ENCODE data around the gene DEAF1.

- no peak for TF ChIP-seq CTCF (IDR thresholded peaks at IDR 0.05)
- TF ChIP-seq POLR2A (IDR thresholded peaks at IDR 0.05), result no peak
These were observed 39.8 kb downstream of the DEAF1 start for GRCh38 chr11:655036-655726.

Measured in right lobe of liver (tissue), 4 donors.